ENCODE measurements around the gene HOXD11. TPM values are rescaled to one million over a fixed set of nuclear protein-coding genes. Genes with fewer than 3 reads are reported as not detected.

The HOXD11 gene
- total RNA-seq (2021) (107 and 123 TPM in 2 replicates), Bru-seq, nascent RNA (percentile 94 among the genes with signal in this experiment), BruChase-seq, experiment 1, labeled RNA remaining after a 2-hour chase (percentile 99 among the genes with signal in this experiment), BruChase-seq, experiment 2, labeled RNA remaining after a 6-hour chase (percentile 98 among the genes with signal in this experiment)
- long read RNA-seq, transcript HOXD11-201 (2 exons, 1,533 nt), result major isoform, 122 of 192 reads
- long read RNA-seq, transcript HOXD11-202 (2 exons, 1,259 nt), result minor isoform, 37 of 192 reads
- long read RNA-seq, partial matches to known transcripts, result 0 of 192 reads
- long read RNA-seq, other reads (novel, unspliced or antisense), result 33 of 192 reads

DNA sequence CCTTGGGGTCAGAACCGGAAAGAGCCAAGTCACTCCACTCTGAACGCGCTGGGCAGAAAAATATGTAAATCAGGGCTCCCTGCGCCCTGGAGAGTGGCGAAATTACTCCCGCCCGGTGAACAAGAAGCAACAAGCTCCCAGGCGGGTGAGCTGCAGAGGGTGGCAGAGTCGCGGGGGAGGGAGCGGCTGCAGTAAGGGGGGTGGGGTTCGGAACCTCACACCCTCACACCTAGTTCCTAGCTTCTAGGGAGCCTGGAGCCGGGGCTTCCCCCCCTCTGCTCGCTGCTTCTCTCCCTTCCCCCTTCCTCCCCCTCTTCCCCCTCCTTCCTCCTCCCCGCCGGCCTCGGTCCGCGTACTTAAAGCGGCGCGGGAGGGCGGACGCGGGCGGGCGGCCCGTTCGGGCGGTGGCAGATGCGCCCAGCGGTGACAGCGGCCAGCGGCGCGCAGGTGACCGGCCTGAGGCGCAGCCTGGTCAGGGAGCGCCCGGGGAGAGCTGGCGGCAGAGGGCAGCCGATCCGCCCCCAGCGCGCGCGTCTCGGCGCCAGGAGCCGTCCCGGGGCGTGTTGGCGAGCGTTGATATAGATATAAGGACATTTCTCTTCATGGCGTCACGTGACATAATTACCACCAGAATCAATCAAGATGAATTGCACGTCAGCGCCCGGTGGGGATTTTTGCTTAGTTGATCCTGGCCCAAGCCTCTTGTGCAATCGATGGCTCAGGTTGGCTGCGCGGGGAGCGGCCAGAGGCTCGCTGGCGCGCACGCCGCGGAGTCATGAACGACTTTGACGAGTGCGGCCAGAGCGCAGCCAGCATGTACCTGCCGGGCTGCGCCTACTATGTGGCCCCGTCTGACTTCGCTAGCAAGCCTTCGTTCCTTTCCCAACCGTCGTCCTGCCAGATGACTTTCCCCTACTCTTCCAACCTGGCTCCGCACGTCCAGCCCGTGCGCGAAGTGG, at the start of gene HOXD11:
TSS of gene HOXD11 (plus strand) at position 700 of the 959 bp plus-strand sequence. CDS start at position 776, 76 bp downstream.
- ChIA-PET POLR2A (ENCODE audit: low non-redundant PET) (interaction anchor here (0.6 to 0.9 kb wide), 3 partner anchors 9 to 703 kb away, joined by 3 to 5 read pairs (median 4); no protein-coding TSS in a partner anchor), CTCF (interaction anchor here (0.7 kb wide), 1 partner anchor 20 kb away, joined by 3 read pairs; no protein-coding TSS in a partner anchor)
- TF ChIP-seq, protein P1, sequence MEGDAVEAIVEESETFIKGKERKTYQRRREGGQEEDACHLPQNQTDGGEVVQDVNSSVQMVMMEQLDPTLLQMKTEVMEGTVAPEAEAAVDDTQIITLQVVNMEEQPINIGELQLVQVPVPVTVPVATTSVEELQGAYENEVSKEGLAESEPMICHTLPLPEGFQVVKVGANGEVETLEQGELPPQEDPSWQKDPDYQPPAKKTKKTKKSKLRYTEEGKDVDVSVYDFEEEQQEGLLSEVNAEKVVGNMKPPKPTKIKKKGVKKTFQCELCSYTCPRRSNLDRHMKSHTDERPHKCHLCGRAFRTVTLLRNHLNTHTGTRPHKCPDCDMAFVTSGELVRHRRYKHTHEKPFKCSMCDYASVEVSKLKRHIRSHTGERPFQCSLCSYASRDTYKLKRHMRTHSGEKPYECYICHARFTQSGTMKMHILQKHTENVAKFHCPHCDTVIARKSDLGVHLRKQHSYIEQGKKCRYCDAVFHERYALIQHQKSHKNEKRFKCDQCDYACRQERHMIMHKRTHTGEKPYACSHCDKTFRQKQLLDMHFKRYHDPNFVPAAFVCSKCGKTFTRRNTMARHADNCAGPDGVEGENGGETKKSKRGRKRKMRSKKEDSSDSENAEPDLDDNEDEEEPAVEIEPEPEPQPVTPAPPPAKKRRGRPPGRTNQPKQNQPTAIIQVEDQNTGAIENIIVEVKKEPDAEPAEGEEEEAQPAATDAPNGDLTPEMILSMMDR (conservative IDR thresholded peaks at IDR 0.05; ENCODE audit: low read depth, low read length), result no peak
- TF ChIP-seq EZH2 (IDR thresholded peaks at IDR 0.05; ENCODE audit: borderline replicate concordance, low read depth, low read length, poor library complexity, severe bottlenecking), result no peak
- no TSS peak for BruUV-seq (replicated peaks)
- Histone ChIP-seq H3K9me3 (ENCODE audit: low read depth, low read length, poor library complexity, severe bottlenecking) (no peaks in the 10 kb centered on the region), H3K4me3 (ENCODE audit: low read depth, low read length, poor library complexity, severe bottlenecking) (peak within 1 kb of the TSS; percentile 73), H3K36me3 (ENCODE audit: insufficient read depth, low read length, poor library complexity, severe bottlenecking) (peaks cover 30% of the 10 kb centered on the region), H3K27ac (ENCODE audit: low read depth, low read length, poor library complexity, severe bottlenecking) (peak within 1 kb of the TSS; percentile 94), H3K4me1 (ENCODE audit: insufficient read depth, low read length, poor library complexity, severe bottlenecking) (peaks cover 17% of the 10 kb centered on the region), H3K27me3 (replicated peaks; ENCODE audit: insufficient read depth, low read depth, low read length, poor library complexity) (no peaks in the 10 kb centered on the region)
- intact Hi-C loops (cut with micrococcal nuclease; ENCODE audit: unreplicated experiment), result no loop called here
- DNase-seq (ENCODE audit: low spot score), result peak; percentile 94

DNA sequence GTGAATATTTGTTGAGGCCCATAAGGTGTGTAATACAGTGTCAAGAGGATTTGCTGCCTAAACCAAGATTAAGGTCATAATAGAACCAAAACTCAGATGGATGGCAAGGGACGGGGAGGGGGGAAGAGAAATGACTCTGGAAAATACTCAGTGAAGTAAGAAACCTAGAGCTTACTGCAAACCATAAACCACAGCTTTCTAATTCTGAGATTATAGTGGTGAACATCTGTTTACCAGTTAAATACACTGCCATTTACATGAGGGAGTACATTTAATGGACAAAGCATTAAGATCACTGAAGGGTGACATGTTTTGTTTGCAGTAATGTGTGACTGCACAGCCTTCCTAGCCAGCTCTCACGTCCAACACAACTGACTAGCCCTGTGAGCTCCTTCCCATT, 43.1 kb upstream of the HOXD11 start:
- ChIA-PET POLR2A (ENCODE audit: low non-redundant PET) (no interaction called here), CTCF (no interaction called here)
- no peak for DNase-seq (ENCODE audit: low spot score)
- Histone ChIP-seq H3K27me3 (replicated peaks; ENCODE audit: insufficient read depth, low read depth, low read length, poor library complexity) (peaks cover 78% of the 10 kb centered on the region), H3K36me3 (ENCODE audit: insufficient read depth, low read length, poor library complexity, severe bottlenecking) (no peaks in the 10 kb centered on the region), H3K9me3 (ENCODE audit: low read depth, low read length, poor library complexity, severe bottlenecking) (no peaks in the 10 kb centered on the region), H3K4me3 (ENCODE audit: low read depth, low read length, poor library complexity, severe bottlenecking) (no peak overlapping the region), H3K27ac (ENCODE audit: low read depth, low read length, poor library complexity, severe bottlenecking) (no peak overlapping the region), H3K4me1 (ENCODE audit: insufficient read depth, low read length, poor library complexity, severe bottlenecking) (no peaks in the 10 kb centered on the region)
- intact Hi-C loops (cut with micrococcal nuclease; ENCODE audit: unreplicated experiment), result no loop called here
- TF ChIP-seq EZH2 (IDR thresholded peaks at IDR 0.05; ENCODE audit: borderline replicate concordance, low read depth, low read length, poor library complexity, severe bottlenecking), result no peak
- BruUV-seq (replicated peaks), result no TSS peak

DNA sequence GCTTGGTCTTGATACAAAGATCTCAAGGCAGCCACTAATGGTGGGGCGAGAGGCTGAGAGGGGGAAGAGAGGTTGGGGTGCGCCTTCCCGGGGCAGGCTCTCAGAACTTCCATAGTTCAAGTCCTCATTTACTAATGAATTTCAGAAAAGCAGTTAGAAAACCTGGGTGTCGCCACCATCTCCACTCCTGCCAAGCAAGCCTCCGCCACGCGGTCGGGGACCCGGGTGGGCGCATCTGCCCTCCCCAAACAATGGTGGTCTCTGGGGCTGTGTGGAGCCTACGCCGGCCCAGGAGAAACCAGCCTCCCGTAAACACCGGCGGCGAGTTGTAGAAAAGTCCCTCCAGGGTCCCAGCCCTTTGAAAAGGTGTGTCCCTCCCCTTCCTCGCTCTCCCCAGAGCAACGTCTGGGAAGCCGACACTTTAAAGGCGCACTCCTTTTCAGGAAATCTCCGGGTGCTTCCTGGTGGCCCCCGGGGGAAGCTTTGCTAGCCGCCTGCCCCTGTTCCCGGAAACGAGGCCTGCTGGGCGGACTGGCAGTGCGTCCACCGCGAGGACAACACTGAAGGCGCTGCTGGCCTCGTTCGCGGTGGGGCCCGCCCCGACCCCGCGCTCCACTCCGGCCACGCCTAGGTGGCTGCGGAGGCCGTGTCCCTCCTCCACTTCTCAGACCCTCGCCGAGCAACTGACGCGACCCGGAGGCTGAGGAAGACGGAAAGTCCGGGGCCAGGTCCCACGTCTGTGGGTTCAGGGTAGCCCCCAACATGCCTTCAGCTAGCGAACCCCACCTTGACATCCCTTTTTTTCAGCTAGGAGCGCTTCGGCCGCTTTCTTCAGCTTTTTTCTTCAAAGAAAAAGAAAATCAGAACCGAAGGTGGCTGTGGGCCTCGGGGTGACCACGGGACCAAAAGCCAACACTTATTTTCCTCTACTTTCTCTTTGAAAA, 40.2 kb upstream of the HOXD11 start:
- intact Hi-C loops (cut with micrococcal nuclease; ENCODE audit: unreplicated experiment), result no loop called here
- POLR2A ChIA-PET (ENCODE audit: low non-redundant PET), result no interaction called here
- Histone ChIP-seq H3K27me3 (replicated peaks; ENCODE audit: insufficient read depth, low read depth, low read length, poor library complexity) (peaks cover 94% of the 10 kb centered on the region), H3K27ac (ENCODE audit: low read depth, low read length, poor library complexity, severe bottlenecking) (no peak overlapping the region), H3K4me3 (ENCODE audit: low read depth, low read length, poor library complexity, severe bottlenecking) (no peak overlapping the region), H3K36me3 (ENCODE audit: insufficient read depth, low read length, poor library complexity, severe bottlenecking) (no peaks in the 10 kb centered on the region), H3K9me3 (ENCODE audit: low read depth, low read length, poor library complexity, severe bottlenecking) (no peaks in the 10 kb centered on the region), H3K4me1 (ENCODE audit: insufficient read depth, low read length, poor library complexity, severe bottlenecking) (no peaks in the 10 kb centered on the region)
- TF ChIP-seq, protein P1 (conservative IDR thresholded peaks at IDR 0.05; ENCODE audit: low read depth, low read length), result no peak
- TF ChIP-seq EZH2 (IDR thresholded peaks at IDR 0.05; ENCODE audit: borderline replicate concordance, low read depth, low read length, poor library complexity, severe bottlenecking), result no peak
- no TSS peak for BruUV-seq (replicated peaks)
- DNase-seq (ENCODE audit: low spot score), result no peak
- CTCF ChIA-PET, result no interaction called here
